PC-3 (cell line): Measurements from ENCODE around the gene ZMYND19. TPM values are rescaled to one million over a fixed set of nuclear protein-coding genes. Genes with fewer than 3 reads are reported as not detected.

Experiments used
- ATAC-seq: fragments of 200-7000 bp; cut with Tn5 transposase; 2 replicates; pipeline ENCODE4 v1.9.1; 2020; ENCODE audit warnings: mild to moderate bottlenecking, moderate library complexity
- BruUV-seq: library from RNA; stranded (reverse); fragments of 400-500 nt; replicated peaks from 2 replicates; lab custom pipeline; 2021; lab: Mats Ljungman, UMichigan
- CTCF ChIA-PET: fragments of 300-600 bp; sonication (Branson Sonifier 250); formaldehyde crosslinking; loops from one replicate; lab custom pipeline; 2022; ENCODE audit warnings: antibody characterized with exemption; lab: Charles Lee
- POLR2A ChIA-PET: fragments of 300-600 bp; sonication (Branson Sonifier 250); formaldehyde crosslinking; loops from one replicate; lab custom pipeline; 2022; ENCODE audit warnings: antibody characterized with exemption; ENCODE audit not compliant: unreplicated experiment; lab: Charles Lee
- DNase-seq: peaks from one replicate; pipeline ENCODE4 v3.0.0-alpha.2; 2015
- H2AFZ ChIP-seq: fragments of 300-600 bp; sonication (generic); 2 replicates; pipeline ENCODE4 v1.6.0; 2016; ENCODE audit warnings: antibody characterized with exemption, low read length
- H3F3A ChIP-seq: fragments of 300-600 bp; sonication (generic); one replicate; pipeline ENCODE4 v1.6.0; 2017; ENCODE audit warnings: antibody characterized with exemption, low read length, control low read depth, mild to moderate bottlenecking; ENCODE audit not compliant: unreplicated experiment
- H3K27ac ChIP-seq: fragments of 300-600 bp; sonication (generic); 2 replicates; pipeline ENCODE4 v1.5.1; 2016; ENCODE audit warnings: mild to moderate bottlenecking, low read length
- H3K27me3 ChIP-seq: fragments of 300-600 bp; sonication (generic); 2 replicates; pipeline ENCODE4 v1.6.1; 2016; ENCODE audit warnings: low read length, mixed read lengths
- H3K36me3 ChIP-seq: fragments of 300-600 bp; sonication (generic); 2 replicates; pipeline ENCODE4 v1.6.1; 2016; ENCODE audit warnings: low read depth, mixed run types, low read length, mixed read lengths
- H3K4me1 ChIP-seq: fragments of 300-600 bp; sonication (generic); 2 replicates; pipeline ENCODE4 v1.5.1; 2016; ENCODE audit warnings: low read length; ENCODE audit not compliant: insufficient read depth
- H3K4me2 ChIP-seq: fragments of 300-600 bp; sonication (generic); 2 replicates; pipeline ENCODE4 v1.6.0; 2016; ENCODE audit warnings: low read length
- H3K4me3 ChIP-seq: fragments of 300-600 bp; sonication (generic); 2 replicates; pipeline ENCODE4 v1.5.1; 2016; ENCODE audit warnings: mild to moderate bottlenecking, low read length, mixed read lengths
- H3K79me2 ChIP-seq: fragments of 300-600 bp; sonication (generic); 2 replicates; pipeline ENCODE4 v1.6.1; 2017; ENCODE audit warnings: low read length, mixed read lengths
- H3K9ac ChIP-seq: fragments of 300-600 bp; sonication (generic); 2 replicates; pipeline ENCODE4 v1.6.0; 2016; ENCODE audit warnings: mild to moderate bottlenecking, low read length
- H3K9me2 ChIP-seq: fragments of 300-600 bp; sonication (generic); replicated peaks from 2 replicates; pipeline ENCODE4 v1.6.1; 2016; ENCODE audit warnings: mixed run types, low read length, mixed read lengths
- H3K9me3 ChIP-seq: fragments of 300-600 bp; sonication (generic); 2 replicates; pipeline ENCODE4 v1.6.1; 2016; ENCODE audit warnings: low read length, mixed read lengths
- H4K20me1 ChIP-seq: fragments of 300-600 bp; sonication (generic); 2 replicates; pipeline ENCODE4 v1.6.1; 2016; ENCODE audit warnings: low read length, mixed read lengths
- EZH2 ChIP-seq: fragments of 300-600 bp; sonication (generic); IDR thresholded peaks from one replicate; pipeline ENCODE4 v1.6.1; 2017; ENCODE audit warnings: antibody characterized with exemption, mild to moderate bottlenecking, low read length; ENCODE audit not compliant: unreplicated experiment
- EZH2phosphoT487 ChIP-seq: fragments of 300-600 bp; sonication (generic); IDR thresholded peaks from 2 replicates; pipeline ENCODE4 v1.6.1; 2018; ENCODE audit warnings: mild to moderate bottlenecking, antibody characterized with exemption, low read length, borderline replicate concordance
- intact Hi-C: fragments of 100-400 bp; cut with micrococcal nuclease; formaldehyde crosslinking; loops from 2 replicates; pipeline ENCODE4 v1.9.0; 2023
- total RNA-seq: library from RNA; depleted of rRNA; stranded (reverse); fragments of >200 nt; gene quantifications from 2 replicates; pipeline ENCODE4 v1.2.3, GENCODE V29; 2014
- TF ChIP-seq, protein P1 (sequence below): fragments of 300-600 bp; sonication (generic); conservative IDR thresholded peaks from 2 replicates; pipeline ENCODE4 v1.5.1; 2017; ENCODE audit warnings: antibody characterized with exemption, low read depth, mild to moderate bottlenecking, low read length

Gene ZMYND19
- total RNA-seq, 1 experiment from 2014 or later = 39.5 TPM

- intact Hi-C loops = no loop called here
- TF ChIP-seq EZH2phosphoT487 (no peak), EZH2 (no peak)
- TF ChIP-seq, protein P1, sequence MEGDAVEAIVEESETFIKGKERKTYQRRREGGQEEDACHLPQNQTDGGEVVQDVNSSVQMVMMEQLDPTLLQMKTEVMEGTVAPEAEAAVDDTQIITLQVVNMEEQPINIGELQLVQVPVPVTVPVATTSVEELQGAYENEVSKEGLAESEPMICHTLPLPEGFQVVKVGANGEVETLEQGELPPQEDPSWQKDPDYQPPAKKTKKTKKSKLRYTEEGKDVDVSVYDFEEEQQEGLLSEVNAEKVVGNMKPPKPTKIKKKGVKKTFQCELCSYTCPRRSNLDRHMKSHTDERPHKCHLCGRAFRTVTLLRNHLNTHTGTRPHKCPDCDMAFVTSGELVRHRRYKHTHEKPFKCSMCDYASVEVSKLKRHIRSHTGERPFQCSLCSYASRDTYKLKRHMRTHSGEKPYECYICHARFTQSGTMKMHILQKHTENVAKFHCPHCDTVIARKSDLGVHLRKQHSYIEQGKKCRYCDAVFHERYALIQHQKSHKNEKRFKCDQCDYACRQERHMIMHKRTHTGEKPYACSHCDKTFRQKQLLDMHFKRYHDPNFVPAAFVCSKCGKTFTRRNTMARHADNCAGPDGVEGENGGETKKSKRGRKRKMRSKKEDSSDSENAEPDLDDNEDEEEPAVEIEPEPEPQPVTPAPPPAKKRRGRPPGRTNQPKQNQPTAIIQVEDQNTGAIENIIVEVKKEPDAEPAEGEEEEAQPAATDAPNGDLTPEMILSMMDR = no peak
- H4K20me1 ChIP-seq = 0 out of 2 replicates have a peak, but pooled peaks cover 5% of the 10 kb centered on the region
- CTCF ChIA-PET = no interaction called here
- no peaks in the 10 kb centered on the region for H3F3A ChIP-seq
- DNase-seq = no peak
- H3K4me1 ChIP-seq = peaks cover 12% of the 10 kb centered on the region; the same call in 1 of the 2 replicates
- POLR2A ChIA-PET = no interaction called here
- H3K27ac ChIP-seq = no peak overlapping the region
- peaks cover 27% of the 10 kb centered on the region for H3K79me2 ChIP-seq
- H3K9ac ChIP-seq = no peak overlapping the region
- no peak for ATAC-seq
- H3K4me2 ChIP-seq = no peak overlapping the region
- no peaks in the 10 kb centered on the region for H3K27me3 ChIP-seq
- H3K36me3 ChIP-seq = peaks cover 2% of the 10 kb centered on the region; the same call in 1 of the 2 replicates
- no peaks in the 10 kb centered on the region for H3K9me3 ChIP-seq
- no peaks in the 10 kb centered on the region for H3K9me2 ChIP-seq
- no TSS peak for BruUV-seq
- no peak overlapping the region for H2AFZ ChIP-seq
- no peak overlapping the region for H3K4me3 ChIP-seq
These were observed 9.4 kb downstream of the ZMYND19 start for GRCh38 chr9:137580954-137581322.

GRCh38 chr9:137580209-137580953 is 9.9 kb downstream of the ZMYND19 start:
- no peaks in the 10 kb centered on the region for H3F3A ChIP-seq
- no peak overlapping the region for H2AFZ ChIP-seq
- BruUV-seq = no TSS peak
- no peak overlapping the region for H3K4me2 ChIP-seq
- H3K79me2 ChIP-seq = peaks cover 33% of the 10 kb centered on the region
- peaks cover 12% of the 10 kb centered on the region; the same call in 1 of the 2 replicates for H3K4me1 ChIP-seq
- H3K27me3 ChIP-seq = no peaks in the 10 kb centered on the region
- ATAC-seq (no peak), DNase-seq (no peak)
- 0 out of 2 replicates have a peak, but pooled peaks cover 5% of the 10 kb centered on the region for H4K20me1 ChIP-seq
- no peak for TF ChIP-seq EZH2
- ChIA-PET CTCF (no interaction called here), POLR2A (no interaction called here)
- no peaks in the 10 kb centered on the region for H3K9me3 ChIP-seq
- no peak overlapping the region for H3K9ac ChIP-seq
- intact Hi-C loops = no loop called here
- no peak overlapping the region for H3K4me3 ChIP-seq
- H3K36me3 ChIP-seq = peaks cover 7% of the 10 kb centered on the region; the same call in 1 of the 2 replicates
- no peaks in the 10 kb centered on the region for H3K9me2 ChIP-seq
- H3K27ac ChIP-seq = no peak overlapping the region

- intact Hi-C loops = no loop called here
- peak overlapping the region; percentile 87 for H3K4me2 ChIP-seq
- DNase-seq (no peak), ATAC-seq (no peak; the same call in 1 of the 2 replicates)
- peak overlapping the region; percentile 93 for H3K9ac ChIP-seq
- H3K9me2 ChIP-seq = no peaks in the 10 kb centered on the region
- peak overlapping the region; percentile 94 for H3K4me3 ChIP-seq
- CTCF ChIA-PET = no interaction called here
- POLR2A ChIA-PET = interaction anchor here (0.6 kb wide), 2 partner anchors 10 to 27 kb away, joined by 3 read pairs; partner anchors contain the start of gene MRPL41
- H2AFZ ChIP-seq = peak overlapping the region; percentile 89
- H3K4me1 ChIP-seq = peaks cover 12% of the 10 kb centered on the region; the same call in 1 of the 2 replicates
- H3K27me3 ChIP-seq = no peaks in the 10 kb centered on the region
- H3K9me3 ChIP-seq = no peaks in the 10 kb centered on the region
- TF ChIP-seq EZH2 (no peak), EZH2phosphoT487 (no peak)
- TF ChIP-seq, protein P1 = no peak
- H3K36me3 ChIP-seq = peaks cover 15% of the 10 kb centered on the region; the same call in 1 of the 2 replicates
- H3K27ac ChIP-seq = no peak overlapping the region
- TSS peak; percentile 64 for BruUV-seq
- no peaks in the 10 kb centered on the region for H3F3A ChIP-seq
- H3K79me2 ChIP-seq = peaks cover 38% of the 10 kb centered on the region
- H4K20me1 ChIP-seq = 0 out of 2 replicates have a peak, but pooled peaks cover 5% of the 10 kb centered on the region
These were observed 11.1 kb downstream of the ZMYND19 start for GRCh38 chr9:137579259-137579604.
